CD14-positive monocyte (primary cell): ENCODE results near the gene NT5C1A. TPM values are rescaled to one million over a fixed set of nuclear protein-coding genes. Genes with fewer than 3 reads are reported as not detected.

Source experiments
- DNase-seq, 3 donors: peaks; one replicate each; pipeline ENCODE4 v3.0.0-alpha.2; 2011 to 2022
- H2AFZ ChIP-seq: 2 replicates; pipeline ENCODE4 v1.6.0; 2012; ENCODE audit warnings: mild to moderate bottlenecking, low read depth, low read length, inconsistent platforms; ENCODE audit not compliant: insufficient read depth, poor library complexity, severe bottlenecking
- H3K27ac ChIP-seq, 2 donors: 1 replicate in 1 of 2; 2 replicates in 1 of 2; pipeline ENCODE4 v1.5.1; 2012 to 2013; ENCODE audit warnings: low read length in 2 of 2, control low read depth in 1 of 2, inconsistent platforms in 1 of 2, low read depth in 1 of 2, mild to moderate bottlenecking in 1 of 2
- H3K27me3 ChIP-seq, 2 donors: one replicate each; pipeline versions ENCODE4 v1.6.0 to v1.6.1; 2011 to 2013; ENCODE audit warnings: low read length in 2 of 2; ENCODE audit not compliant: control insufficient read depth in 2 of 2, insufficient read depth in 2 of 2
- H3K36me3 ChIP-seq, 2 donors: replicated peaks in 1 of 2; 1 replicate in 1 of 2; 2 replicates in 1 of 2; pipeline versions ENCODE4 v1.5.1 to v1.6.1; 2012 to 2013; ENCODE audit warnings: low read length in 2 of 2, control low read depth in 1 of 2, inconsistent platforms in 1 of 2, mild to moderate bottlenecking in 1 of 2; ENCODE audit not compliant: insufficient read depth in 2 of 2, control insufficient read depth in 1 of 2
- H3K4me1 ChIP-seq, 2 donors: 1 replicate in 1 of 2; 2 replicates in 1 of 2; pipeline versions ENCODE4 v1.5.1 to v1.6.1; 2012 to 2013; ENCODE audit warnings: low read length in 2 of 2, control low read depth in 1 of 2, inconsistent platforms in 1 of 2, mild to moderate bottlenecking in 1 of 2, moderate library complexity in 1 of 2; ENCODE audit not compliant: insufficient read depth in 2 of 2, control insufficient read depth in 1 of 2
- H3K4me2 ChIP-seq: replicated peaks from 2 replicates; pipeline ENCODE3; 2012; ENCODE audit warnings: low read length, moderate library complexity, mild to moderate bottlenecking; ENCODE audit not compliant: poor library complexity, severe bottlenecking; ENCODE audit errors: extremely low read depth
- H3K4me3 ChIP-seq, 3 experiments: fragments of 200-600 bp in 1 of 3; sonication (generic) in 1 of 3; replicated peaks in 1 of 3; 1 replicate in 2 of 3; 2 replicates in 1 of 3; pipeline ENCODE4 v1.5.1; 2011 to 2013; ENCODE audit warnings: low read length in 3 of 3, mild to moderate bottlenecking in 3 of 3, control low read depth in 2 of 3, low read depth in 2 of 3, inconsistent platforms in 1 of 3, moderate library complexity in 1 of 3
- H3K79me2 ChIP-seq: 2 replicates; pipeline ENCODE4 v1.6.0; 2012; ENCODE audit warnings: mild to moderate bottlenecking, control low read depth, inconsistent platforms, low read length, moderate library complexity; ENCODE audit not compliant: insufficient read depth
- H3K9ac ChIP-seq: 2 replicates; pipeline ENCODE4 v1.6.0; 2017; ENCODE audit warnings: low read length, mild to moderate bottlenecking; ENCODE audit not compliant: insufficient read depth, poor library complexity, severe bottlenecking
- H3K9me3 ChIP-seq, 2 donors: replicated peaks in 1 of 2; 1 replicate in 1 of 2; 2 replicates in 1 of 2; pipeline versions ENCODE4 v1.5.1 to v1.6.1; 2012 to 2013; ENCODE audit warnings: low read length in 2 of 2, control low read depth in 1 of 2; ENCODE audit not compliant: control insufficient read depth in 1 of 2, insufficient read depth in 1 of 2
- H4K20me1 ChIP-seq: 2 replicates; pipeline ENCODE4 v1.6.0; 2012; ENCODE audit warnings: mild to moderate bottlenecking, low read length, control low read depth, moderate library complexity; ENCODE audit not compliant: insufficient read depth
- H3K27ac Mint-ChIP-seq, 7 donors: one replicate each; pipeline ENCODE4 v1.8.0; 2020; ENCODE audit warnings: mild to moderate bottlenecking in 7 of 7, mixed read lengths in 7 of 7, moderate library complexity in 6 of 7, inconsistent platforms in 2 of 7
- H3K27me3 Mint-ChIP-seq, 3 donors: one replicate each; pipeline ENCODE4 v1.8.0; 2021 to 2022; ENCODE audit warnings: low read depth in 3 of 3, mild to moderate bottlenecking in 3 of 3, mixed read lengths in 3 of 3, moderate library complexity in 3 of 3, inconsistent platforms in 1 of 3
- H3K36me3 Mint-ChIP-seq, 2 donors: one replicate each; pipeline ENCODE4 v1.8.0; 2020; ENCODE audit warnings: mixed read lengths in 2 of 2, inconsistent platforms in 1 of 2, mild to moderate bottlenecking in 1 of 2
- H3K4me1 Mint-ChIP-seq: one replicate; pipeline ENCODE4 v1.8.0; 2020; ENCODE audit warnings: mild to moderate bottlenecking, mixed read lengths
- H3K4me3 Mint-ChIP-seq, 2 donors: one replicate each; pipeline ENCODE4 v1.8.0; 2020; ENCODE audit warnings: mild to moderate bottlenecking in 2 of 2, mixed read lengths in 2 of 2, moderate library complexity in 1 of 2
- H3K9me3 Mint-ChIP-seq, 7 donors: one replicate each; pipeline ENCODE4 v1.8.0; 2020 to 2022; ENCODE audit warnings: mixed read lengths in 7 of 7, mild to moderate bottlenecking in 6 of 7, moderate library complexity in 6 of 7, inconsistent platforms in 2 of 7
- WGBS: methylation state at CpG from one replicate; pipeline ENCODE4 v1.1.5; 2013; ENCODE audit warnings: missing lambda C conversion rate; ENCODE audit not compliant: insufficient coverage; 5-methylcytosine and 5-hydroxymethylcytosine counted together
- intact Hi-C, 2 donors: fragments of 100-400 bp; cut with micrococcal nuclease; formaldehyde crosslinking; loops; one replicate each; pipeline versions ENCODE4 v1.15.0 to v1.15.1; 2023
- polyA plus RNA-seq, 3 donors: library from polyadenylated mRNA; depleted of rRNA in 1 of 3; unstranded in 2 of 3; stranded (reverse) in 1 of 3; fragments of 300-500 nt in 2 of 3; fragments of >200 nt in 1 of 3; fragmentation: Illumina TruSeq in 2 of 3; gene quantifications; 1 replicate in 2 of 3; 2 replicates in 1 of 3; pipeline ENCODE4 v1.2.3, GENCODE V29; 2012 to 2021
- TF ChIP-seq, protein P1 (sequence below): fragments of 200-600 bp; IDR thresholded peaks from one replicate; pipeline ENCODE4 v1.8.0; 2022; ENCODE audit warnings: antibody characterized with exemption, mild to moderate bottlenecking

Gene NT5C1A
- polyA plus RNA-seq, 3 donors = not detected

DNA sequence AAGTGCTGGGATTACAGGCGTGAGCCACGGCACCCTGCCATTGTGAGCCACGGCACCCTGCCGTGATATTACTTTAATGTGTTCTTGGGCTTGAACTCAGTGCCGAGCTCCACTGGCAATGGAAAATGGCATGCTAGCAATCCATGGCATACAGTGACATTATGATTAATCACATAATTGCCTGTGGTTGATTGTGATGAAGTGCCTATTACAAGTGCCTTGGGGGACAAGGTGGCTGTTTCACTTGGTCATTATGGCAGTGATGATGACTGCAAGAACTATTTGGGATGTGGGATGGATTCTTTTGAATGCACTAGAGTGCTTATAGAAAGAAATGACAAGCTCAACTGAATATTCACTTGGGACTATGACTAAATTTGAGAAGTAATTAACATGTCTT lies 41.6 kb upstream of the NT5C1A start:
- Mint-ChIP-seq H3K27me3 (peaks cover 9 to 21% (median 17%) of the 10 kb centered on the region in 3 donors), H3K36me3 (no peaks in the 10 kb centered on the region), H3K9me3 (peaks cover 2 to 6% (median 3%) of the 10 kb centered on the region in 7 donors), H3K4me1 (peaks cover 14% of the 10 kb centered on the region), H3K4me3 (no peak overlapping the region), H3K27ac (no peak overlapping the region)
- H3K36me3 ChIP-seq = no peaks in the 10 kb centered on the region
- H3K4me3 ChIP-seq = no peak overlapping the region
- H3K9ac ChIP-seq = no peak overlapping the region
- WGBS = 95% methylated on average over 2 of the region's 5 CpGs
- intact Hi-C loops = no loop called here
- no peak for DNase-seq
- peaks cover 8 to 19% of the 10 kb centered on the region in 2 donors for H3K27me3 ChIP-seq
- H3K79me2 ChIP-seq = no peaks in the 10 kb centered on the region
- H3K4me2 ChIP-seq = no peak overlapping the region
- no peak overlapping the region for H2AFZ ChIP-seq
- peaks cover 0 to 3% of the 10 kb centered on the region in 2 donors for H3K9me3 ChIP-seq
- no peaks in the 10 kb centered on the region for H4K20me1 ChIP-seq
- TF ChIP-seq, protein P1, sequence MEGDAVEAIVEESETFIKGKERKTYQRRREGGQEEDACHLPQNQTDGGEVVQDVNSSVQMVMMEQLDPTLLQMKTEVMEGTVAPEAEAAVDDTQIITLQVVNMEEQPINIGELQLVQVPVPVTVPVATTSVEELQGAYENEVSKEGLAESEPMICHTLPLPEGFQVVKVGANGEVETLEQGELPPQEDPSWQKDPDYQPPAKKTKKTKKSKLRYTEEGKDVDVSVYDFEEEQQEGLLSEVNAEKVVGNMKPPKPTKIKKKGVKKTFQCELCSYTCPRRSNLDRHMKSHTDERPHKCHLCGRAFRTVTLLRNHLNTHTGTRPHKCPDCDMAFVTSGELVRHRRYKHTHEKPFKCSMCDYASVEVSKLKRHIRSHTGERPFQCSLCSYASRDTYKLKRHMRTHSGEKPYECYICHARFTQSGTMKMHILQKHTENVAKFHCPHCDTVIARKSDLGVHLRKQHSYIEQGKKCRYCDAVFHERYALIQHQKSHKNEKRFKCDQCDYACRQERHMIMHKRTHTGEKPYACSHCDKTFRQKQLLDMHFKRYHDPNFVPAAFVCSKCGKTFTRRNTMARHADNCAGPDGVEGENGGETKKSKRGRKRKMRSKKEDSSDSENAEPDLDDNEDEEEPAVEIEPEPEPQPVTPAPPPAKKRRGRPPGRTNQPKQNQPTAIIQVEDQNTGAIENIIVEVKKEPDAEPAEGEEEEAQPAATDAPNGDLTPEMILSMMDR = no peak
- H3K4me1 ChIP-seq = peaks cover 5 to 7% of the 10 kb centered on the region in 2 donors
- no peak overlapping the region for H3K27ac ChIP-seq

DNA sequence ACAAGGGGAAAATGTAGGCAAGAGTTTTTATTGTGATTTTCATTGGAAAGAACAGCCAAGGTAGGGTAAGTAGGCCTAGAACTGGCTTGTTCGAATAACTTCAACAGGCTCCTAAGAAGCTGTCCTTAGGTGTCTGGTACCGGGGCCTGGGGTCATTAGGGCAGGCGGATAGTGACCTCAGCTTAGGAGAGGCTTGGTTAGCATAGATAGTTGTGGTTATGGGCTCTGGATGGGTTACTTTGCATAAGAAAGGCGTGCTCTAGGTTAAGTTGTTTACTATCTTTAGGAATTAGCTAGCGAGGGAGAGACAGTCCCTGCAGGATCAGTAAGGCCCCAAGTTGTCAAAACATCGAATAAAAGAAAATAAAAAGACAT lies 40.0 kb upstream of the NT5C1A start:
- no peak overlapping the region for H3K4me2 ChIP-seq
- Mint-ChIP-seq H3K27ac (no peak overlapping the region), H3K4me3 (no peak overlapping the region), H3K27me3 (peaks cover 3 to 11% (median 9%) of the 10 kb centered on the region in 3 donors), H3K9me3 (peaks cover 2 to 6% (median 3%) of the 10 kb centered on the region in 7 donors), H3K4me1 (peaks cover 14% of the 10 kb centered on the region), H3K36me3 (no peaks in the 10 kb centered on the region)
- no peak for DNase-seq
- H3K27me3 ChIP-seq = peaks cover 2 to 7% of the 10 kb centered on the region in 2 donors
- H3K9ac ChIP-seq = no peak overlapping the region
- H3K79me2 ChIP-seq = no peaks in the 10 kb centered on the region
- no peaks in the 10 kb centered on the region for H4K20me1 ChIP-seq
- H3K36me3 ChIP-seq = no peaks in the 10 kb centered on the region
- TF ChIP-seq, protein P1 = no peak
- H3K9me3 ChIP-seq = peaks cover 0 to 3% of the 10 kb centered on the region in 2 donors
- H3K27ac ChIP-seq = no peak overlapping the region
- intact Hi-C loops = no loop called here
- 93% methylated on average over 3 of the region's 6 CpGs for WGBS
- no peak overlapping the region for H3K4me3 ChIP-seq
- H2AFZ ChIP-seq = no peak overlapping the region
- peaks cover 5 to 7% of the 10 kb centered on the region in 2 donors for H3K4me1 ChIP-seq
